ENCODE measurements around the gene TMEM123.

Gene TMEM123

DNA sequence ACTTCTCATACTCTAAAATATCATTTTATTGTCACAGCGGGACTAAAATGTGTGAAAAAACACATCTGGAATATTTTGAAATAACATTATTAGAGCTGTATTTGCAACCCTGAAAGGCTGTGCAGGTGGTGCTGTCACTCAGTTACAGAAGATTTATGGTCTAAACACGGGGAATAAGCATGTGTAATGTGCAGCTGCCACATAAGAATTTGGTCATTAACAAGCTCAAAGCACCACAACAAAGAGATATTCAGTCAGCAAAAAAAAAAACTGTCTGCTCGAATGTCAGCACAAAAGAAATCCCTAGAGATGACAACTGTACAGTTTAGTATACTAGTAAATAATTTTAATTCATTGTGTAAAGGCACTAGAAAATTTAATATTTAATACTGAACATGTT, 31.3 kb downstream of the TMEM123 start:
- no peak for DNase-seq

GRCh38 chr11:102420547-102420946, 32.0 kb downstream of the TMEM123 start:
- peak; percentile 39 for DNase-seq

GRCh38 chr11:102419181-102419580, 33.4 kb downstream of the TMEM123 start:
- no peak for DNase-seq

GRCh38 chr11:102416976-102417375, 35.6 kb downstream of the TMEM123 start:
- peak; percentile 69 for DNase-seq

DNA sequence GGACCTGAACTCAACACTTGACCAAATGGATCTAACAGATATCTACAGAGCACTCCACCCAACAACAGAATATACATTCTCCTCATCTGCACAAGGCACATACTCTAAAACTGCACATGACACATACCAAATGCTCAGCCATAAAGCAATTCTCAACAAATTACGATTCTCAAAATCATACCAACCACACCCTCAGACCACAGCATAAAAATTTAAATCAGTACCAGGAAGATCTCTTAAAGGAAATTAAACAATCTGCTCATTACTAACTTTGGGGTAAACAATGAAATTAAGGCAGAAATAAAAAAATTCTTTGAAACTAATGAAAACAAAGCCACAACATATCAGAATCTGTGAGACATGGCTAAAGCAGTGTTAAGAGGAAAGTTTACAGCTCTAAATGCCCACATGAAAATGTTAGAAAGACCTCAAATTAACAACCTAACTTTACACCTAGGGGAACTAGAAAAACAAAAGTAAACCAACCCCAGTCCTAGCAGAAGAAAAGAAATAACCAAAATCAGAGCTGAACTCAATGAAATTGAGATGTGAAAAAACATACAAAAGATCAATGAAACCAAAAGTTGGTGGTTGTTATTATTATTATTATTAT, 37.2 kb downstream of the TMEM123 start:
- DNase-seq = peak; percentile 16

DNA sequence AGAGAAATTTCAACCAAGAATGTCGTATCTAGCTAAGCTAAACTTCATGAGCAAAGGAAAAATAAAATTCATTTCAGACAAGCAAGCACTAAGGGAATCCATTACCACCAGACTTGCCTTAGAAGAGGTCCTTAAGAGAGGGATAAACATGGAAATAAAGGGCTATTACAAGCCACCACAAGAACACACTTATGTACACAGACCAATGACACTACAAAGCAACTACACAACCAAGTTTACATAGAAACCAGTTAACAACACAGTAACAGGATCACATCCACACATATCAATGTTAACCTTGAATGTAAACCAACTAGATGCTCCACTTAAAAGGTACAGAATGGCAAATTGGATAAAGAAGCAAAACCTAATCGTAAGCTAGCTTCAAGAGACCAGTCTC, 38.0 kb downstream of the TMEM123 start:
- no peak for DNase-seq

- DNase-seq = no peak
These were observed 39.1 kb downstream of the TMEM123 start for GRCh38 chr11:102413497-102413896.

DNA sequence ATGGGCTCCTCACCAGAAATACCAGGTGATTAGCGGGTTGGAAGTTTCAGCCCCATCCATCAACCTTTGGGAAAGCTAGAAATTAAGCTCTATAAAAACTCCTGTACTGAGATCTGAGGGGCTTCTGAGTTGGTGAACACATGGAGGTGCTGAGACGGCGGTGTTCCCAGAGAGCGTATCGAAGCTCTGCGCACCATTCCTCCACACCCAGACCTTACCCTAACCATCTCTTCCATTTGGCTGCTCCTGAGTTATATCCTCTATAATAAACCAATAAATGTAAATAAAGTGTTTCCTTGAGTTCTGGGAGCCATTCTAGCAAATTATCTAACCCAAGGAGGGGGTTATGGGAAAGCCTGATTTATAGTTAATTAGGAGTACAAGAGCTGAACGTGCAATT, 41.4 kb downstream of the TMEM123 start:
- no peak for DNase-seq

- DNase-seq = no peak
These were observed 42.2 kb downstream of the TMEM123 start for GRCh38 chr11:102410382-102410784.

GRCh38 chr11:102408339-102408738, 44.2 kb downstream of the TMEM123 start:
- no peak for DNase-seq

DNA sequence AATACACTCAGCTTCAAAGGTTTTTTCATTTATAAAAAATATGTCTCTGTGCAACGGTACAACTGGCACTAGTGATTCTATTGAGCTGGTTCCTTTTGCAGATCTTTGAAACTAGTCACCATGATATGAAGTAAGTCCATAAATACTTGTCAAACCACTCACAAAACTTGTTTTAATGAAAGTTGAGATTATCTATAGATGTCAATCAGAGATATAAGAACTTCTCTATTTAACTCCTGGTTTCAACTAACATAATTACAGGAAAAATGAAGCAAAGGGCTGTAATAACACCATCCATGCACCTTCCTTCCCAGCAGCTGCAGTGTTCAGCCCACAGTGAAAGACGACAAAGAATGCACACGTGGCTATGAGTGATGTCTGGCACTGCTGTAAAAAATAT, 44.7 kb downstream of the TMEM123 start:
- DNase-seq = no peak

DNA sequence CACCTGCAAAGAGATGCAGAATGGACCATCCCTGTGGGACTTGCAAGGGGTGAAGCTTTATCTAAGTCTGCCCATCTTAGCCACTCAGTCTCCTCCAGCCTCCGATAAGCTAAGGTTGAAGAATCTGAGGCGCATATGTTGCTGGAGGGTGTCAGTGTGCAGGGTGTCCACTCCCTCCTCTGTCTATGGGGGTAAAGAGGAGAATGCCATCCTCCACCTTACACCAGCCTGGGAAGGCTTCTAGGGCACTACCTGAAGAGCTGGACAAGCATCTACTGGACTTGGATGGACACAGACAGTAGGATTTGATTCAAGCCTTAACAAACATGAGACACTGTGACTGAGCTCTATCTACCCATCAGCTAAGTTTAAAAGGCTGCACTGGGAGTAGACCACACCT, 46.5 kb downstream of the TMEM123 start:
- no peak for DNase-seq

GRCh38 chr11:102405501-102405900, 47.1 kb downstream of the TMEM123 start:
- DNase-seq = no peak

DNA sequence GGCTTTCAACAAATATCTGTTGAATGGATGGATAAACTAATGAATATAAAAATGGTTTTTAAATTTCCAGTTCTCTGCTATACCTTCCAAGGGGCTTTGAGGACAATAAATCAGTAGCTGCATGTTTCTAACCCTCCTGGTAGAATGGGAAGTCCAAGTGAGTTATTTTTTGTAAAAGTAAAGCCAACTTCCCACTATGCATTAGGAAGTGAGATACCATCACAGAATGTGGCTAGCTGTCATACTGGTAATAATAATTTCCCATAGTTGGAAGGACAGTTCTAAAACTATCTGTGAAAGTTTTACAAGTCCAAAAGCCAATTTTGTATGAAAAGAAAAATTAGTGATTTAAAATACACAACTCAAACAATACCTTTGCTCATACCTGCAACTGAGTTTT, 50.0 kb downstream of the TMEM123 start:
- DNase-seq = no peak

GRCh38 chr11:102401905-102402304, 50.7 kb downstream of the TMEM123 start:
- DNase-seq = no peak

GRCh38 chr11:102400603-102401002, 52.0 kb downstream of the TMEM123 start:
- DNase-seq = no peak

DNA sequence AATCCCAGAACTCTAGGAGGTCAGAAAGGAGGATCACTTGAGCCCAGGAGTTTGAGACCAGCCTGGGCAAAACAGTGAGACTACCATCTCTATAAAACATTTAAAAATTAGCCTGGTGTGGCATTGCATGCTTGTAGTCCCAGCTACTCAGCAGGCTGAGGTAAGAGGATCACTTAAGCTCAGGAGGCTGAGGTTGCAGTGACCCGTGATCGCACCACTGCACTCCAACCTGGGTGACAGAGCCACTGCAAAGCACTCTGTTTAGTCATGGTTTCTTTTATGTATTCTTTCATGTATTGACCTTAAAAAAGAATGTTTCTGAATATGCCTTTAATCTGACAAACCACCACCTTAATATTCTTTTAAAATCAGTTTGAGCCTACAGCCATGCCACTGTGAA, 53.4 kb downstream of the TMEM123 start:
- DNase-seq = no peak

- DNase-seq = no peak
These were observed 54.3 kb downstream of the TMEM123 start for GRCh38 chr11:102398297-102398696.

DNA sequence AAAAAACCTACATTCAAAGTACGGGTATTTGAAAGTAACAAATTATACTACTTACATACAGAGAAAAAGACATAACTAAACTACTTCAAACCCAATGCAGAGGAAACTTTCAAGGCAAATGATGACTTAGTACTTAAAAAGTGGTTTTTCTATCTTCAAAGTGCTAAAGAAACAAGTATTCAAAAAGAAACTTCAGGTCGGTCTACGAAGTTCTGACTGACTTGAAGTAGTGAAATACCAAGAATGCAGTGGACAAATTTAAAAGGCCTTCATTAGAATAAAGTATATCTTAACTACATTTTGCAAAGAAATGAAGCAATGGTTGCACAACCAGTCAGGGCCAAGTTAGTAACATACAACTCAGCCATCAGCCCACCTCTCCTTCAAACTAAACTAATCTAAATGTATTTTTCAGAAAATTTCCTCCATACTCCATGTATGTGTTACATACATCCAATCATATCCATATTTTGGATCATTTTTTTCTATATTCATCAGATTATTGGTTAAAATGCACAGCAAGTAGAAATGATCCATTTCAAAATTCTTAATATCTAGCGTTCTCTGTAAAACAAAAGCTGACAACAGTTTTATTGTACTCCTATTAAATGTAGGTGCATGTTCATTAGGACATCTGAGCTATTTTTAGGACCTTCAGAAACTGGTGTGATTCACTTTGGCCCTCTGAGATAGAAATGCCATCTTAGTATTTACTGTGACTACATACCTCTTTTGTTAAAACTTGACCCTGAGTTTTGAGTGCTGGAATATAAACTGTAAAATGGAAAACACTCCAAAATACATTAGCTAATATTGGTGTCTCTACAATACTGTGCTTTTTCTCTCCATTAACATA, 55.6 kb downstream of the TMEM123 start:
- DNase-seq = peak; percentile 67

DNA sequence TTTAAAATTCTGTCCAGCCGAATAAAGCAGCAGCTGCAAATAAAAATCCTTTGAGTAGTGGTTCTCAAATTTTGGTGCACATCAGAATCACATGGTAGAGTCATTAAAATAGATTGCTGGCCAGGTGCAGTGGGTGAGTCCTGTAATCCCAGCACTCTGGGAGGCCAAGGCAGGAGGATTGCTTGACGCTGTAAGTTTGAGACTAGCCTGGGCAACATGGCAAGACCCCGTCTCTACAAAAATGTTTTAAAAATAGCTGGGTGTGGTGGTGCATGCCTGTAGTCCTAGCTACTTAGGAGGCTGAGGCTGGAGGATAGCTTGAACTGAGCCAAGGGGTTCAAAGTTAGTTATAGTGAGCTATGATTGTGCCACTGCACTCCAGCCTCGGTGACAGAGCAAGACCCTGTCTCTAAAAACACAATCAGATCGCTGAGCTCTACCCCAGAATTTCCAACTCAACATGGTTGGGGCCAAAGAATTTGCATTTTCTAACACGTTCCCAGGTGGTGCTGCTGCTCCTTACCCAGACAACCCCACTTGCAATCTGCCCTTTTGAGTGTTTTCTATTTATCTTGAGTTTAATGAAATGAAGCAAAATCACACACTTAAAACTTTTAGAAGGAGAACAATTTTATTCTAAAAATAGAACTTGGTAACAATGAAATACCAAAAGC, 56.7 kb downstream of the TMEM123 start:
- no peak for DNase-seq

DNA sequence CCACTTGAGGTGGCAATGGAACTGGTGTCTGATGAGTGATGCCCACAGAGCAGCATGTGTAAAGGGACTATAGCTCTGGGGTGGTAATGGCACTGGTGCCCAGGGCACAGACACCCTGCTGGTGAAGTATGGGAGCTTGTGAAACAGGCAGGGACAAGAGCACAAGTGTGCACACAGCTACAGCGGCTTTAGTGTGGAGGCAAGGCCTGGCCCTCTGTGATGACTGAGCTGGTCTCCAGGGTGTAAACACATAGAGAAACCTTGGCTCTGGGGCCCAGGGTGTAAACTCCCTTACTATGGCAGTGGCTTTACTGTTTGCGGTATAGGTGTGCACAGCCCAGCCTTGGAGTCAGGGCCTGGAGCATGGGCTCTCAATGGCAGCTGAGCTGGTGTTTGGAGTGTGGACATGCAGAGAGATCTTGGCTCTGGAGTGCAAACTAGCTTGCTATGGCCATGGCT, 59.3 kb downstream of the TMEM123 start:
- DNase-seq = no peak

DNA sequence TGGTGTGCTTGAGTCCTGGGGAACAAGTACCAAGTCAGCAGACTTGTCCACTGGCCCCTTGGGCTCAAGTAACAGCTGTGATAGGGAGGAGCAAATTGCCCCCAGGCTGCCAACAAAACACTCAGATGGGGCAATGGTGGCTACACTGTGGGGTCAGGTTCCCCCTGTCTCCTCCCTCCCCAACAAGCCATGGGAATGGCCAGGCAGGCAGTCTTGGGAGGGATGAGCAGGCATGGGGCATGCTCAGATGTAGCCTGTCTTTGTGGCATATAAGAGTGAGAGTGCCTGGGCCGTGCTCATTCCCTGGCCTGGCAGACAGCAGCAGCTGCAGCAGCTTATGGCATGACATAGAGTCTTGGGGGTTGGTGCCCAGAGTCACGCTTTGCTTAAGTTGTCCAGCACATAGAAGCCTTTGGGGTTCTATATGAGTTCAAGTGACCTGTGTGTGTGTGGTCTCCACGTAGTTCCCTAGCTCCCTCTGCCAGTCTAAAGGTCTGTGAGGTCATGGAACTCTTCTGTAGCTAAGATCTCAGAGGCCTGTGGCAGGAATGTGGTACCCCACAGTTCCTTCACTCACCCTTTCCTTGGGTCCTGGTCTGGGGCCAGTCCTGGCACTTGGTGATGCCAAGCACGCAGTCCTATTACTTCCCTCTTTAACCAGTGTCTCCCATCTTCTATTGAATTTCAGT, 60.9 kb downstream of the TMEM123 start:
- DNase-seq = no peak

Data from activated CD4-positive, alpha-beta T cell treated with anti-CD3 and anti-CD28 coated beads, Interleukin-2, amount 50 U/mL, for 16 hours (primary cell).